Frontal cortex (tissue), 4 donors: Measurements from ENCODE around the gene HOXB4. TPM values are rescaled to one million over a fixed set of nuclear protein-coding genes. Genes with fewer than 3 reads are reported as not detected.

Experiments
- DNase-seq, 2 donors: peaks; one replicate each; pipeline ENCODE4 v3.0.0; 2012; ENCODE audit warnings: low spot score in 2 of 2
- FAIRE-seq: peaks from 2 replicates; lab custom pipeline; 2012; peaks lifted over from hg19 to GRCh38; lab: Jason Lieb, UNC
- total RNA-seq: library from RNA; depleted of rRNA; stranded (reverse); fragments of >200 nt; gene quantifications from one replicate; pipeline ENCODE4 v1.2.3, GENCODE V29; 2014
- donor health status: control.
- donor health status: control.
- donor health status: control.

Gene HOXB4
- total RNA-seq, 1 donor from 2014 or later: not detected

DNA sequence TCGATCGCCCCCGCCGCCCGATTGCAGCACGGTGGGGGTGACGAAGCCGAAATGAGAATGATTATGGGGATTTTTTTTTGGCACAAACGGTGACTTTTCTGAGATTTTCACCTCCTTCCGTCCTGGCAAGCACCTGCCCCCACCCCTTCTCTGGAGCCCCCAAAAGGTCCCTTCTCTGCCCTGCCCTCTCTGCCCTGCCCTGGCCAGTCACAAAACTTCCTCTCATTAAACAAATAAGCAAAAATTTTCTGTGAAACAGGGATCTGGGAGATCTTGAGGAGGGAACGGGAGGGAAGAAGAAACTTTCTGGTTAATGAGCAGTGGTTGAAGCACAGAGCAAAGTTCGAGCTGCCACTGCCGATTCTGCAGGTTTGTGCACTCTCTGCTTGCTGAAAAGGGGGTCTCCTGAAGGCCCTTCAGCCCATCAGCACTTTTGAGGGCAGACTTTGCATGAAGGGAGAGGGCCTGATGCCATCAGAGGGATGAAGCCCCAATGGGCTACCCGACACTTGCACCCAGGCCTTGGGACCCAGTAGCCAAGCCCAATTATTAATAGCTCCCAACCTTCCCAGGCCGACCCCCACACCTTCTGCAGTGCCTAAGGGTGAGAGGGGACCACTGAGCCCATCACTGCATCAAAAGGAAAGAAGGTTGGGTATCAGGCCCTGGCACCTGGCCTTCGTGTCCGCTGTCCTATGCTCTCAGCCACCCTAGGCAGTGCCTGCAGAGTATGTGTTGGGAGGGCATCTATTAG is 38.0 kb upstream of the HOXB4 start:
- FAIRE-seq (no peak), DNase-seq (no peak)

DNA sequence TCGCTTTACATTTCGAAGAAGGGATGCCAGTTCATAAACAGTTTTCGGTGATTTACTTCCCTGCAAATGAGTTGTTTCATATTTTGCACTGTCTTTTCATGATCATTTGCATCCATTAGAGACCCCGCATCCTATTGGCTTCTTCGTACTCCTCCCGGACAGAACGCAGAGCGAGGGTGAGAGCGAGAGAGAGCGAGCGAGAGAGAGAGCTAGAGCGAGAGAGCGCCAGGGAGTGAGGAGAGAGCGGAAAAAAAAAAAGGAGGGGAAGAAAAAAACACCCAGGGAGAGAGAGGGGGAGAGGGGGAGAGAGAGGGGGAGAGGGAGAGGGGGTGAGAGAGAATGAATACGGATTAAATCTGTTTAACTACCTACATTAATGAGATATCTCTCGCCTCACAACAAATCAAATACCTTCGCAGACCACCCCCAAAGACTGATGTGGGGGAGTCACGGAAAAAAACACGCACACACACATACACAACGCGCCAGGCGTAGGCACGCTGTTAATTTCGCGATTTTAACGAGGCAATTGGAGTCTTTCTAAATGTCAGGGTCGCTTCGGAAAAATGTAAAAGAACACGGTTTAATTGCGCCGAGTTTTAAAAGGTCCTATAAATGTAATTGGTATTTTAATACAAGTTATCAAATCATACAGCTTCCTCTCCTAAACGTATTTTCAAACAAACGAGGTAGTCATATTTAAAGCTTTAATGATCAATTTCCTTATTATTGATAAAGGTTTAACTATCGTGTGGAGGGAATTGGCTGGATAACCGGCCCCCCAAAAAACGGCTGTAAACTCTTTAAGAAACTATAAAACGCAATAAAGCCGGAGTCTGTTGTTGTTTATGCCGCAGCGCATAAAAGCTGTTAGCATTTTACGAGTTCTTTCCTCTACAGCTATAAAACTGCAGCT is 37.2 kb upstream of the HOXB4 start, which contains the start of gene HOXB8:
TSS of gene HOXB8 (minus strand) at position 246 of the 916 bp plus-strand sequence. CDS start 588 bp downstream, outside the sequence.
- FAIRE-seq (no peak), DNase-seq (no peak)

DNA sequence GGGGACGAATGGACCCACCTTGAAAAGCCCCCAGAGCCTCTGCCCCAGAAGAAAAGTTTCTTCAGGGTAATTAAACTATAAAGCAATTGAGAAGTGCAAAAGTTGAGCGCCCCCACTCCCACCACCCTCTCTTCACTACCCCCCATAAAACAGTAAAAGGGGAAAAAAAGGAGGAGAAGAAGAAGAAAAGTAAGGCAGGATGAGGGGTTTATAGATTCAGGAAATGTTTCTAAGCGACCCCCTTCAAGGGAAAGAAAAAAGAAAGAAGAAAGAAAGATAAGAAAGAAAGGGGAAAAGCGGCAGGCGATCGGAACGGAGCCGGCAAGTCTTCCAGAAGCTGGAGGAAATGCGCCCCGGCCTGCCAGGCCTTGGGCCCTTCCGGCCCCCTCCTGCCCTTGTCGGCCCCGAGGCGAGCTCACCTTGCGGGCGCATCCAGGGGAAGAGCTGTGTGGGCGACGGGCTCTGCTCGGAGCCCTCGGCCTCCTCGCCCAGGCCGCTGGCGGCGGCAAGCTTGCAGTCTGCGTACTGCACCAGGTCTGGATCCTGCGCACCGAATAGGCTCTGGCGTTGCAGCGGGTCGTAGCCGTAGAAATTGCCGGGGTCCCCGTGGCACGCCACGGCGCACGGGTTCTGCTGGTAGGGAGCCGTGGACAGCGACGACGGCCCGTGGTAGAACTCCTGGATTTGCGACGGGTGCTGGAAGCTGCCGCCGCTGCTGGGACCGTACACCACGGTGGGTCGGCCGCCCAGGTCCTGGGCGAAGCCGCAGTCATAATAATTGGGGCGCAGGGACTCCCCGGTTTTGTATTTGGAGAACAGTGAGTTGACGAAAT is 35.9 kb upstream of the HOXB4 start:
- FAIRE-seq (no peak), DNase-seq (no peak)

DNA sequence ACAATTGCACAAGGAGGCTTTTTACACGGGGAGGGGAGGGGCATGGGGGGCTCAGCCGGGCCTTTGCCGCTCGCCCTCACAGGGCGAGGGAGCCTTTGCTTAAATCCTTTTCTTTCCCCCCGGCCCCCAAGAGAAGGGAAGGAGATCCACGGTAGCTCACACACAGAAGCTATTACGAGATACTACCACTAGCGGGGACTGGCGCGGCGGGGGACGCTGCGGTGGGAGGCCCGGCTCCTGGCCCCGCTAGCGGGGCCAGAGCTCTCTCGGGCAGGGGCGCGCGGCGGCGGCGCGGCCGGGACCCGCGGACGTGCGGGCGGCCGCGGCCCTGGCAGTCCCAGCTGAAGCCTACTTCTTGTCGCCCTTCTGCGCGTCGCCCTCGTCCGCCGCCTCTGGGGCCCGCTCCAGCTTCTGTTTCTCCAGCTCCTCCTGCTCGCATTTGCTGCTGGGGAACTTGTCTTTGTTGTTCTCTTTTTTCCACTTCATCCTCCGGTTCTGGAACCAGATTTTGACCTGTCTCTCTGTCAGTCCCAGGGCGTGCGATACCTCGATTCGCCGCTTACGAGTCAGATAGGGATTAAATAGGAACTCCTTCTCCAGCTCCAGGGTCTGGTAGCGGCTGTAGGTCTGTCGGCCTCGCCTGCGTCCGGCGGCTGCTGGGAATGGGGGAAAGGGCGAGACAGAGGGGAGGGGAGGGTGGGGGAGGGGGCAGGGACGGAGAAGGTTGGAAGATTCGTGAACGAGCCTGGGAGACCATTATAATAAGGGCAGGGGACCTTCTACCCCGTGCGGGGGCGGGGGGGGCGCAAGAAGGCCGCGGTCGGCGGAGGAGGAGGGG is 34.9 kb upstream of the HOXB4 start:
- FAIRE-seq: no peak
- DNase-seq: no peak

DNA sequence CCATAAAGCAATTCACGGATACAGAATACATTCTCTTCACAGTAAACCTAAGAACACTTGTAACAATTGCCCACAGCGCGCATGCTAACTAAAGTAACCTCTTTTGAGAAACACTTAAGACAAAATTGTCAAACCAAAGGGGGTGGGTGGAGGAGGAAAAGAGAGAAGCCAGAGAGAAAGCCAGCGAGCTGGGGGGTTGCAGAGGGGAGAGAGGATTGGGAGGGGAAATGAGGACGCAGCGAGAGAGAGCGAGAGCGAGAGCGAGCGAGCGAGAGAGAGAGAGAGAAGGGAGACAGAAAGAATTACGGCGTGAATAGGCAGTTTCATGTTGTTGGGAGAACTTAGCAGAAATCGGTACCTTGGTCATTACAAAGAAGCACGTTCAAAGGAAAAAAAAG is 34.3 kb upstream of the HOXB4 start:
- DNase-seq: no peak
- no peak for FAIRE-seq

DNA sequence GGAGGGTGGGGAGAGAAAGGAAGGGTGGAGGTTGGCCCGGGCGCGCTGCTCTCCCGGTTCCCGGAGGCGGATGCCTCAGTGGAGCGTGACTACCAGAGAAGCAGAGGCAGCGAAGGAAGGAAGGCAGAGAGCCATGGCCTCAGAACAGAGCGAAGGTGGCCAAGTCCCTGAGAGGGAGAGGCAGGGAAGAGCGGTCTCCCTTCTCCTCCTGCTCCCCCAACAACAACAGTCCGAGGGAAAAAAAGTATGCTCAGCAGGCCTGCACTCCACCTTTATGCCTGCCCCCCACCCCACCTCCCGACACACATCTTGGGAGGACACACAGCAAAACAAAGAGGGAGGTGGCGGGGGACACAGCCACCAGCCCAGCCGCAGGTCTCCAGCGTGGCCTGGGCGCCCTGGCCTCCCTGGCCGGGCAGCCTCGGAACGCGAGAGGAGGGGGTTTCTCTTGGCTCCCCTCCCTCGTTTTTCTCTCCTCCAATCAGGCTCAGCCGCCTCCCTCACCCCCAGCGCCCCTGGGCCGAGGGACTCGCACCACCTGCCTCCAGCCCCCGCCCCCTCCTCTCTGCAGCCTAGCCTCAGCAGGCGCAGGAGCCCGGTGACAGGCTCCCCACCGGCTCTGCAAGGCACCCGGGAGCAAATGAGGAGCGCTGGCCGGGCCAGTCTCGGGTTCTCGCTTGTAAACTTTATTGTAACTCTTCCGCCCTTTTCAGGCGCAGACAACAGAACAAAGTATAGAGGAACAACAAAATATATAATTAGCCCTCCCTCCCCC is 33.7 kb upstream of the HOXB4 start:
- FAIRE-seq (no peak), DNase-seq (no peak)

DNA sequence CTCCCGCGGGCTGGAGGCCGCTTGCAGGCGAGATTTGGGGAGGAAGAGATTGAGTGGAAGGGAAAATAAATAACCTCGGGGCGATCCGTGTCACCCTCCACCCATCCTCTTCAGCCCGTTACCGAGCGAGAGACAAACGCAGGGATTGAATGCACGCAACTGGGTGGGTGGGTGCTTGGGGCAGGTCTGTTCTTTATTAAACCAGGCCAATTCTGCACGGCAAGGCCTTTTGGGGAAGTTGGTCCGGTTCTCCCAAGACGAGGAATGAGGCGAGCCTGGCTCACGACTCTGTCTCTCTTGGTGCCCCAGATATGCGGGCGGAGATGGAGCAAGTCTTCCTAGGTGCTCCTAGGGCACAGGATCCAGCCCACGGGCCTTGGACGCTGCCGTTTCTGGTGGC is 33.1 kb upstream of the HOXB4 start:
- no peak for FAIRE-seq

DNA sequence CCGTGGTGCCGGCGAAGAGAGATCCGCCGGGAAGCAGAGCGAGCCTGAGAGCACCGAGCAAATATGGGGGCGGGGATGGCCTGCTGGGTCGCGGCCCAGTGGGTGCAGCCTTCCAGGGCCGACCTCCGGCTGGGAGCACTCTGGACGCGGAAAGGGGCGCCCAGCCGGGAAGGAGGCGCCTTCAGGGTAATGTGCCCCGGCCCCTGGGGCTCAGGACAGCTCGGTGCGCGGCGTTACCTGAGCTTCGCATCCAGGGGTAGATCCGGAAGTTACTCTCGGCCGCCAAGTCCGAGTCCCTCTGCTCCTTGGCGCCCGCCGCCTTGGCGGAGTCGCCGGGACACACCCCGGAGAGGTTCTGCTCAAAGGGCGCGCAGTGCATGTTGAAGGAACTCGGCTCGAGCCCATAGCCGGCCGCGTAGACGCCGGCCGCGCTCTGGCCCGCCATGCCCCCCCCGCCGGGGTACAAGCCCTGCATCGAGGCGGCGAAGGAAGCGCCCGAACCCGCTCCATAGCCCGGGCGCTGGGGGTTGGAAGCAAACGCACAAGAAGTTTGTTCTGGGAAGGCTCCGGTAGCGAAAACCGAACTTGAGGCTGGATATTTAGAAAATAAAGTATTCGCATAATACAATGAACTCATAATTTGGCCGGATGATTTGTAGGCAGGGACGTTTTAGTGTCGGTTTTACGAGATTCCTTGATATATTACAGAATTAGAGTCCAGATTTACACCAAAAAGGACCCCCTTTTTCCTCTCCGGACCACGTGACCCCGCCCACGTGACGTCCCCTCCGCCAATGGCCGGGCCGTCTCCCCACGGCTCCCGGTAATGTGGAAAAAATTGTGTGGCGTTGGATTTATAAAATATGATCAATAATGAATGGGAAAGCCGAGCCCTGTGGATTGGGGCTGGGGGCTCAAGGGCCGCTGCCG is 32.4 kb upstream of the HOXB4 start, which contains the start of gene HOXB7:
TSS of gene HOXB7 (minus strand) at position 736 of the 930 bp plus-strand sequence. CDS start at position 637, 99 bp downstream.
- DNase-seq: peak in 1 of 2 donors; percentile 63
- no peak for FAIRE-seq

More for the DNA sequence above, 33.1 kb upstream of the HOXB4 start:
- no peak for DNase-seq

DNA sequence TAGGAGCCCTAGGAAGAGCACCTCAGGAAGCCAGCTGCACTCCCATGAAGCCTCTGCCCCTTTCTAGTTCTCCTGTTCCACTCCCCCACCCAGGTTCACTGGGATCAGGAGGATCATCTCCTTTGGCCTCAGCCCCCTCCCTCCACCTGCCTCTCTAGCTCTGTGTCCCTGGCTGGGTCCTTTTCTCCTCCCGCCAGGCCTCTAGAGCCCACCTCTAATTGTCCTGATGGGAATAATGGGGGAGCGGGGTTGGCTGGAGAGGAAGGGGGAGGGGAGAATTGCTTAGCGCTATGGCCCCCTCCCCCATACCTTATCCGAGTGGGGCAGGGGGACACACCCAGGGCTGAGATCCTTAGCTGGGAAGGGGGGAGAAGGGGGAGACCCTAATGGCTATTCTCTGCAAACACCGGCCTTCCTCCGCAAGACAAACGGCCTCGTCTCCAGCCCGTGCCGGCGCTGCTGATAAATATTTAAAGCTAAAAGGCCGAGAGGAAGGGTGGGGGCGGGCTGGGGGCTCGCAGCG is 31.7 kb upstream of the HOXB4 start:
- FAIRE-seq (no peak), DNase-seq (no peak)

DNA sequence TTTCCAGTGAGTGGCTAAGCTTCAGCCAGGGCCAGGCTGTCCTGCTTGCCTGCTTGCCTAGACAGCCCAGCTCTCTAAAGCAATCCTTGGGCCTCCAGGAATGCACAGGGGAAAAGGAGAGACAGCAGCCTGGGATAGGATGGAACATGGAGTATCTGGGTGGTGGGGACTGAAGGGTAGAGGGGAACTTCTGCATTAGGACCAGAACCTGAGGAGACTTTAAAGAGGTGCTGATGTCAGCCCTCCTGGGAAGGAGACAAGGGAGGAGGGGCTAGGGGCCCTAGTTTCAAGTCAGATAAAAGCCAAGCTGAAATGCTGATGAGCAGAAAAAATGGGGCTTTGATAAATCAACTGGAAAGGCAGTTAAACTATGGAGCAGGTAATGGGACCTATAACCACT is 30.9 kb upstream of the HOXB4 start:
- no peak for FAIRE-seq
- no peak for DNase-seq

DNA sequence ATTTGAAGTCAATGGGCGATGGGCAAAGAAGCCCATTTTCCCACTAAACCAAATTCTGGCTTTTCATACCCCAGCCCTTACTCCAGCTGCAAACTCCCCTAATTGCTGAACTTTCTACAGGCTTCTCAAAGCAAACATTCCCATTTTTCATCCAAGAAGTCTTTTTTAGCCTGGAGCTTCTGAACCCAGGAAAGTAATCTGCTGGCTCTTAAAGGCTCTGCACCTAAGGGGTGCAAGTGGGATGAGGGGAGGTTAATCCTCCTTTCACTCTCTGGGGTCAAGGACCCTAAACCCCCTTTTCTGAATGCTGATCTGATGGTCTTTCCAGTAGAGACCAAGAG is 30.3 kb upstream of the HOXB4 start:
- FAIRE-seq: no peak
- DNase-seq: no peak

DNA sequence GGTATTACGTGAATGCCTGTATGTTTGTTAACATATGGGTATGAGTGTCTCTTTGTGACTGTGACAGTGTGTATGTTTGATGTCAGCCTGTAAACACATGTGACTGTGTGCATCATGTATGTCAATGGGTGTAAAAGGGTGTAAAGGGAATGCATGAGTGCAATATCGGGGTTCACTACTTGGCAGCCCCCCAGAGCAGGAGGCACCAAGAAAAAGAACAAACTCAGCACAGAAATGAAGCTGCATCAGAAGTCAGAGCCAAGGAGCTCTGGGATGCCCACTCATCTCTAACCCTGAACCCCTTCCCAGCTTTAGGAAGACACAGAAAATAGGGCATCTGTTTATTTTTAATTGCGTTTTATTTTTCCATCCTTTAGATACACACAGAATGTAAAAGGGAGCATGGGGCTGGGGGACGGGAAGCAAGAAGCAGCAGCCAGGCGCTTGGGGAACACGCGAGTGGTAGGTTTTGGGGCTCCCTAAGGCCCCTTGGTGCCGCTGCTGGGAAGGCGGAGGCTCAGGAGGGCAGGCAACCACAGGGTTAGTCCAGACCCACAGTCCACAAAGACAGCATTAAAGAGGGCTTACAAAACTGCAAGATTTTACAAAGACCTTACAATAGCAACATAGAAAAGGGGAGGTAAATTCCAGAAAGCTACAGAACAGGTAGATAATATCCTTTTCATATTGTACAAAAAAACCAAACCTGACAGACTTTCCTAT is 28.9 kb upstream of the HOXB4 start:
- FAIRE-seq: no peak

DNA sequence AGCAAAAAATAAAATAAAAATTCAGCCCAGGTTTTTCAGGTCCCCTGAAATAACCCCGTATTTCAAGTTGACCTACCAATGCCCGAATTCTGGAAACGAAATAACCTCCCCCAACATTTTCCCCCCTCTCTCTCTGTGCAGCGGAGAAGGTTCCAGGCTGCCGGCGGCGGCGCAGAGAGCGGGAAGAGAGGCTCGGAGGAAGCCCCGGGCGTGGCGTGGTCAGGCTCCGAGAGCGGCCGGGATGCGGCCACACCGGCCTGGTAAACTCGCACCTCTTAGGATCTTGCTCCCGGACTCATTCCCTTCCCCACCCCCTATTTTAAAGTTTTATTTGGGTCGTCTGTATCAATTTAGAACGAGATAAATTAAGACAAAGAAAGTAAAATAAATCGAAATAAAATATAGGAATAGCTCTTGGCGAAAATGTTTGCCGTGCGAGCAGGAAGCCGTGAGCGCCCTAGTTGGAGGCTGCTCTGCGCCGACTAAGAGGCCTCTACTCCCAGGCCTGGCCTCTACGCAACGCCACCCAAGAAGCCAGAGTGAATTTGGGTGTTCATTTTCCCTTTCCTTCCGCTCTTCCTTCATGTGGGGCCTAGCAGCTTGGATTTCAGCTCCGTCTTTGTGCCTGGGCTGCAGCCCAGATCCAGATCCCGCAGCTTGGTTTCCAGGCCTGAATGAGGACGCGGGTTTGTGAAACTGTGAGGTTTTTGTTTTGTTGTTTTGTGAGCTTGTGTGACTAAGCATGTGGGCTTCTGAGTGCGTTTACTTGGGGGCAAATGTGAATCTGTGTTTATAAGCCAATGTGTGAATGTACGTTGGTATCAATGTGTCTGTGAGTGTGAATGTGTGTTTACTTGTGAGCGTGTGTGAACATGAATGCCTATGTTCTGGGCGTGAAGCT is 28.1 kb upstream of the HOXB4 start:
- DNase-seq: no peak
- FAIRE-seq: no peak

More for the DNA sequence above, 28.9 kb upstream of the HOXB4 start:
- no peak for DNase-seq

DNA sequence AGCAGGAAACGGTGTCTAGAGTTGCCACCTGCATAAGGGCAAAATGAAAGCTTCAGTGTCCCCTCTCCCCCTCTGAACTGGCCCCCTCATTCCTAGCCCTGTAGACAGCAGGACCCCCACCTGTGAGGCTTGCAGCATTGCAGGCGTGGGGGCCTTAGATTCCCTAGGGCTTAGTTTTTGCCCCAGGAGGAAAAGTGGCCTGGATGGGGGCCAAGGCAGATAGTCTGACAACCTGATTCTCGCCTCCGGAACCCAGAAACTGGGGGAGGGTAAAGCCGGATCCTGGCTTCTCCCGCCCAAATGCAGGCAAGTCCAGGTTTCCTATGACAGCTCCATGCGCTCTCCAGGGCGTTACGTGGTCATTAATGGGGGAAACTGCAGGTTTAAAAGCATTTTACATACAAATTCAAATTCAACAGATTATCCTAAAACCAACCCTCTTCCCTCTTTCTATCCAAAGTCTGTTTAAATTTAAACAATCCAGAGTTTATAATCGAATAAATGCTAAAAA is 27.3 kb upstream of the HOXB4 start:
- FAIRE-seq (no peak), DNase-seq (no peak)

DNA sequence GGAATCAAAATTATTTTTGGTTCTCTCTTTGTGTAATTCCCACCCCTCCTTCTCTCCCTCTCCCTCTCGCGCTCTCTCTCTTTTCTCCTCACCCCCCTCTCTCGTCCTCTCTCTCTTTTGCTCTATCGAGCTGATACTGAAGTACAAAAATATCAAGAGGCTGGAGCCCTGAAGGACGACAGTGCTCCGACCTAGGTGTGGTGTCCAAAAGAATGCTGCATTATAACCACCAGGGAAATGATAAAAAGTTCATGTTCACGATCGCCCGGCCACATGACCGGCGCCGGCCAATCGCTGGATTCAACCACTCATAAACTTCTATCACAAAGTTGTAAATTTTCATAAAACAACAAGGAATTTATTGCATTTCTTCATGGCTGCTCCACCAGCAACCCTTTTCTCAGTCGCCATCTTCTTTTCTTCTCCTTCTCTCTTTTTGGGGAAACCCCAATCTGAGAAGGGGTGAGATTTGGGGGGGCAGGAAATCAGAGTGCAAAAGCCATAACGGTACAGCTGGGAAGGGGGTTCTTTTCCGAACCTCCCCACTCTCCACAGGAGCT is 26.7 kb upstream of the HOXB4 start, which contains the start of gene HOXB6:
TSS of gene HOXB6 (minus strand) at position 217 of the 560 bp plus-strand sequence. CDS start 6,836 bp downstream, outside the sequence.
- FAIRE-seq (no peak), DNase-seq (no peak)
